SK-N-MC (cell line): Measurements from ENCODE around the gene TUBB.

Source experiments
- DNase-seq: peaks from one replicate; pipeline ENCODE4 v3.0.0-alpha.2; 2011; ENCODE audit warnings: low read depth, low spot score
- H3K27ac ChIP-seq: fragments of 200-600 bp; sonication (generic); 2 replicates; pipeline ENCODE4 v1.5.1; 2016; ENCODE audit warnings: mixed run types
- H3K36me3 ChIP-seq: fragments of 200-600 bp; sonication (generic); 2 replicates; pipeline ENCODE4 v1.6.1; 2017; ENCODE audit warnings: antibody characterized with exemption, low read length, mixed read lengths; ENCODE audit not compliant: insufficient read depth
- H3K4me3 ChIP-seq: fragments of 200-600 bp; sonication (generic); 2 replicates; pipeline ENCODE4 v1.5.1; 2016
- H3K9ac ChIP-seq: fragments of 200-600 bp; sonication (generic); 2 replicates; pipeline ENCODE4 v1.8.0; 2017; ENCODE audit warnings: mixed run types, mixed read lengths; ENCODE audit not compliant: insufficient read length
- H3K9me3 ChIP-seq: fragments of 200-600 bp; sonication (generic); 2 replicates; pipeline ENCODE4 v1.6.1; 2017; ENCODE audit warnings: low read depth, mild to moderate bottlenecking, antibody characterized with exemption, low read length, moderate library complexity, mixed read lengths
- EZH2 ChIP-seq: fragments of 200-600 bp; sonication (generic); IDR thresholded peaks from one replicate; pipeline ENCODE4 v1.6.1; 2017; ENCODE audit warnings: antibody characterized with exemption
- FOXP2 ChIP-seq: optimal IDR thresholded peaks from 2 replicates; pipeline ENCODE3; 2011; ENCODE audit warnings: mild to moderate bottlenecking, moderate library complexity; ENCODE audit not compliant: insufficient read depth; ENCODE audit errors: extremely low read length, control extremely low read depth
- POLR2AphosphoS5 ChIP-seq: IDR thresholded peaks from 2 replicates; pipeline ENCODE4 v1.6.1; 2012; ENCODE audit warnings: mild to moderate bottlenecking, low read depth, low read length, borderline replicate concordance

The TUBB gene

GRCh38 chr6:30686908-30687658 is 33.1 kb upstream of the TUBB start:
- no peaks in the 10 kb centered on the region for H3K9me3 ChIP-seq
- H3K4me3 ChIP-seq = peak overlapping the region; percentile 96
- peak overlapping the region; percentile 54; the same call in 1 of the 2 replicates for H3K27ac ChIP-seq
- H3K9ac ChIP-seq = peak overlapping the region; percentile 81
- no peaks in the 10 kb centered on the region for H3K36me3 ChIP-seq
- TF ChIP-seq FOXP2 (no peak), POLR2AphosphoS5 (peak; percentile 72), EZH2 (no peak)
- no peak for DNase-seq

- no peaks in the 10 kb centered on the region for H3K36me3 ChIP-seq
- no peaks in the 10 kb centered on the region for H3K9me3 ChIP-seq
- peak overlapping the region; percentile 96 for H3K4me3 ChIP-seq
- H3K9ac ChIP-seq = peak overlapping the region; percentile 81
- TF ChIP-seq EZH2 (no peak), FOXP2 (no peak), POLR2AphosphoS5 (no peak)
- H3K27ac ChIP-seq = peak overlapping the region; percentile 54; the same call in 1 of the 2 replicates
- no peak for DNase-seq
These were observed 32.3 kb upstream of the TUBB start for GRCh38 chr6:30687659-30688431.

- no peak for DNase-seq
- Histone ChIP-seq H3K4me3 (no peak overlapping the region), H3K9me3 (no peaks in the 10 kb centered on the region), H3K27ac (no peak overlapping the region), H3K9ac (no peak overlapping the region), H3K36me3 (no peaks in the 10 kb centered on the region)
- TF ChIP-seq EZH2 = no peak
- no peak for TF ChIP-seq FOXP2
- TF ChIP-seq POLR2AphosphoS5 = no peak
These were observed 31.6 kb upstream of the TUBB start for GRCh38 chr6:30688569-30688968.

DNA sequence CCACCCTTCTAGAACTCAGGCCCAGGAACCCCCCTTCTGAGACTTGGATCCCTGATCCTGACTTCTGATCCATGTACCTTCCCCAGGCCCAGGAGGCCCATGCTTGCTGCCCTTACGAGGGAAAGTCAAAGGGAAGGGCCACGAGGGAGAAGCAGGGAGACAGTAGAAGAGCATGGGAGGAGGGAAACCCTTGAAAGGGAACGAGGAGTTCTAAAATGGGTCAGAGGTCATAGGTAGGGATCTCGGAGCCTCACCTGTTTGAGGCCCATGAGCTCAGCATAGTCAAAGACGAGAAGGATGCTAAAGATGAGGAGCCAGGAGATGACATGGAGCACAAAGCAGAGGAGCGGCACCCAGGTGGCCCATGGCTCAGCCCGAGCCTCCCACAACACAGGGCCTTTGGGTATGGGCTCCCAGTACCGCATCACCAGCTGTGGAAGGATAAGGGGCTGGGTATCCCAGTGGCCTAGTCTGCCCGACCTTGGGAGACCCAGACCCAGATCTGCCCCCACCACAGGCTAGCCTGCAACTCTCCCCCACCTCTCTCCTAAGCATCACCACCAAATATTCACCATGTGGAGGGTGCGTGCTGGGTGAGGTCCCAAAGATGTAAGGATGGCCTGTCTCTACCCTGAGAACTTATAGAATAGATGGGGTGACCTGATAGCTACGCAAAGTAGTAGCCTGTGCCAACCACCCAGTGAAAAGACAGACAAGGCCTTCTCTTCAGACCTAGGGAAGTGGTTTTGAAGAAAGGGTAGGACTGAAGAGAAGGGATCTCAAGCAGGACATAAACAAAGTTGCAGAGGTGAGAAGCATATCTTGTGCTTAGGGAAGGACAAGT is 30.9 kb upstream of the TUBB start:
- Histone ChIP-seq H3K27ac (no peak overlapping the region), H3K9ac (no peak overlapping the region), H3K36me3 (no peaks in the 10 kb centered on the region), H3K9me3 (no peaks in the 10 kb centered on the region), H3K4me3 (no peak overlapping the region; the same call in 1 of the 2 replicates)
- TF ChIP-seq POLR2AphosphoS5 (no peak), FOXP2 (no peak), EZH2 (no peak)
- no peak for DNase-seq

DNA sequence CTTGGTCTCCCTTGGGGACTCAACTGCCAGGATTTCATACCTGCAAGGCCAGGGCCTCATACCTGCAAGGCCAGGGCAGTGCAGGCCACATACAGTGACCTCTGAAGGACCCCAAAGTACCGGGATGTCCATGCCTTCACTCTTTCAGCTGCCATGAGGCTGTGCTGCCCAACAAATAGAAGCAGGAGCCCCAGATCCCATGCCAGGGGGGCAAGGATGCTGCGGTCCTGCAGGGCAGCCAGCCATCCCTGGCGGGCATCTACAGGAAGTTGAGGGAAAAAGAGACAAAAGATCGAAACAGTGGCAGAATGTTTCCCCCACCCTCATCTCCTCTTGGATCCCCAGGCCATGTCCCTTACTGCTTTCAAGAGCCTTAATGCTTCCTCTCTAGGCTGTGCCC is 30.2 kb upstream of the TUBB start:
- peak overlapping the region; percentile 93 for H3K4me3 ChIP-seq
- DNase-seq = no peak
- no peaks in the 10 kb centered on the region for H3K36me3 ChIP-seq
- H3K9ac ChIP-seq = peak overlapping the region; percentile 80
- H3K27ac ChIP-seq = no peak overlapping the region
- H3K9me3 ChIP-seq = no peaks in the 10 kb centered on the region
- TF ChIP-seq EZH2 (no peak), FOXP2 (no peak), POLR2AphosphoS5 (no peak)

DNA sequence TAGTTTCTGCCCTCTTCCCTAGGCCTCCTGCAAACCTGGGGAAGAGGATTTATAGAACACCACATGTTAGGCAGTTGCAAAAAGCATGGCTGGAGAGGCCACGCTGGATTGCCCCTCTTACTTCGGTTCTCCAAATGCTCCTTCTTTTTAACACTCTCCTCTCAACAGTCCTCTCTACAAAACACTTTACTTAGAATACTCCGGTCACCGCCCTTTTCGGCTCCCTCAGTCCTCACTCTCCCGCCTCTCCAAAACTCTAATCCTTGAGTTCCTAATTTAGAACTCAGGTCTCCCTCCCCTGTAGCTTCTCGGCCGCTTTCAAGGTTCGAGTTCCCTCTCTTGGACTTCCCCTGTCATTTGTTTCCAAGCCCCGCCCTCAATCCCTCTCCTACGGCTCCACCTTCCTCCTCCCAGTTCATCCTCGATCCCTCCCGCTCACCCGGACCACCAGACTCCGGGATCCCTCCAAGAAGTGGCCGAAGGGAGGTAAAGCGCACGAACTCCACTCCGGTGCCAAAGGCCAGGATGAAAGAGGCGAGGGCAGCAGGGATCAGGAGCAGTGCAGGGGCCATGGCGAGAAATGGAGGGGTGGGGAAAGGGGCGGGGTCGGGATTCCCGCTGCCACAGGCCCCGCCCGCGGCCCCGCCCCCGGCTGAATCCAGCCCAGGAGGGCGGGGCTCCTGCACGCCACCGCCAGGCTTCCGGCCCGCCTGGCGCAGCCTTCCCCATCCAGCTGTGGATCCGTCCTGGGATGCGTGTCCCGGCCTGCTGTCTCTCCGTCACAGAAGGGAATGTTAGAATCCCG is 29.5 kb upstream of the TUBB start, which contains the start of gene NRM:
Gene NRM (minus strand): TSS at position 582 of the 805 bp plus-strand sequence. CDS start 10 bp downstream, at position 572.
- Histone ChIP-seq H3K36me3 (no peaks in the 10 kb centered on the region), H3K9ac (peak within 1 kb of the TSS; percentile 80), H3K27ac (peak within 1 kb of the TSS; percentile 27; the same call in 1 of the 2 replicates), H3K4me3 (peak within 1 kb of the TSS; percentile 93), H3K9me3 (no peaks in the 10 kb centered on the region)
- TF ChIP-seq EZH2 (no peak), POLR2AphosphoS5 (peak; percentile 90)
- no peak for DNase-seq

- no peak for DNase-seq
- Histone ChIP-seq H3K27ac (peak overlapping the region; percentile 27; the same call in 1 of the 2 replicates), H3K36me3 (no peaks in the 10 kb centered on the region), H3K4me3 (peak overlapping the region; percentile 93), H3K9ac (peak overlapping the region; percentile 71), H3K9me3 (no peaks in the 10 kb centered on the region)
- TF ChIP-seq FOXP2 = no peak
- TF ChIP-seq EZH2 = no peak
- TF ChIP-seq POLR2AphosphoS5 = no peak
These were observed 28.8 kb upstream of the TUBB start for GRCh38 chr6:30691208-30691847.
